Kidney (tissue), 14 donors: ENCODE results near the gene ARHGAP29. TPM values are rescaled to one million over a fixed set of nuclear protein-coding genes. Genes with fewer than 3 reads are reported as not detected.

Source experiments
- DNase-seq, 5 donors: peaks; one replicate each; pipeline ENCODE4 v3.0.0-alpha.2; 2013 to 2020
- FAIRE-seq: peaks from 2 replicates; lab custom pipeline; 2012; peaks lifted over from hg19 to GRCh38; lab: Jason Lieb, UNC
- H3K27ac ChIP-seq, 2 donors: one replicate each; pipeline ENCODE4 v1.7.0; 2013; ENCODE audit warnings: low read depth in 2 of 2, low read length in 2 of 2, inconsistent platforms in 1 of 2
- H3K27me3 ChIP-seq: one replicate; pipeline ENCODE4 v1.7.1; 2013; ENCODE audit warnings: low read length, inconsistent platforms; ENCODE audit not compliant: control insufficient read depth, insufficient read depth
- H3K36me3 ChIP-seq, 3 donors: one replicate each; pipeline versions ENCODE4 v1.7.0 to v1.7.1; 2013; ENCODE audit warnings: low read length in 3 of 3, control low read depth in 1 of 3, inconsistent platforms in 1 of 3; ENCODE audit not compliant: insufficient read depth in 3 of 3, control insufficient read depth in 2 of 3
- H3K4me1 ChIP-seq, 3 donors: one replicate each; pipeline versions ENCODE4 v1.7.0 to v1.7.1; 2013; ENCODE audit warnings: low read length in 3 of 3, inconsistent platforms in 1 of 3, low read depth in 1 of 3; ENCODE audit not compliant: control insufficient read depth in 2 of 3, insufficient read depth in 2 of 3
- H3K4me3 ChIP-seq, 3 donors: one replicate each; pipeline versions ENCODE4 v1.7.0 to v1.8.1; 2013; ENCODE audit warnings: low read length in 3 of 3, control low read depth in 1 of 3, inconsistent platforms in 1 of 3
- H3K9ac ChIP-seq, 3 donors: one replicate each; pipeline versions ENCODE4 v1.7.0 to v1.7.1; 2013; ENCODE audit warnings: low read length in 3 of 3, control low read depth in 1 of 3, inconsistent platforms in 1 of 3
- H3K9me3 ChIP-seq, 3 donors: one replicate each; pipeline versions ENCODE4 v1.7.0 to v1.7.1; 2013; ENCODE audit warnings: low read length in 3 of 3, control low read depth in 1 of 3, inconsistent platforms in 1 of 3; ENCODE audit not compliant: control insufficient read depth in 2 of 3, insufficient read depth in 1 of 3
- CTCF ChIP-seq: IDR thresholded peaks from 3 replicates; pipeline ENCODE4 v1.5.1; 2012; ENCODE audit warnings: mild to moderate bottlenecking, moderate library complexity, borderline replicate concordance; ENCODE audit not compliant: insufficient read depth; ENCODE audit errors: extremely low read depth
- intact Hi-C: fragments of 100-400 bp; cut with DNase I; formaldehyde crosslinking; loops from one replicate; pipeline ENCODE4 v1.11.1; 2022
- polyA plus RNA-seq: library from polyadenylated mRNA; stranded (reverse); fragments of 350-450 nt; fragmentation: Illumina TruSeq; extraction: RNeasy Lipid Tissue Mini Kit (QIAGEN cat#74804); gene quantifications from one replicate; pipeline ENCODE4 v1.2.3, GENCODE V29; 2014; ENCODE audit warnings: low read depth, low replicate concordance; ENCODE audit not compliant: insufficient read depth
- total RNA-seq: library from RNA; stranded (reverse); fragmentation: NEBNext Ultra II Directional; extraction: Animal tissue kit (Norgen Biotek cat#: 25700); gene quantifications from one replicate; pipeline ENCODE4 v1.2.1, GENCODE V29; 2021
- donor health status: control.
- donor health status: control.
- donor health status: control.
- donor health status: control.
- donor health status: control.
- donor health status: DM: yes; HTN: yes; CAD: no.
- donor health status: Normal renal cell carcinoma (clear cell type).

ARHGAP29 gene
- total and polyA plus RNA-seq, 2 donors from 2014 or later = 15.9 to 145 TPM

DNA sequence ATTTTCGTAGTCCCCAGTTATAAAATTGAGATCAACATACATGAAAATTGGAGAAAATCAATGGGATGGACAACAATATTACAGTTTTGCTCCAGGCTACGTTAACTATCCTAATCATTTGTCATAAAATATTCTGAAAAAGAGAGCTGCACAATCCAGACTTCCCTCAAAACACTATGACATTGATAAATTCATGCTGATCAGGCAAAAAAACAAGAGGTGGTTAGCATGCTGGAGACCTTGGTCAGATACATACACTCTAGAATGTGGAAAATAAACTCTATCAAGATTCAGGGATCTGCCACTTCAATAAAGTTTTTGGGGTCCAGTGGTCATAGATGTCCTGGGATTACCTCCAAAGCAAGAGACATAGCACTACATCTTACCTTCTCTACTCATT lies 32.5 kb upstream of the ARHGAP29 start:
- no peak for TF ChIP-seq CTCF
- Histone ChIP-seq H3K4me1 (peaks cover 0 to 6% (median 3%) of the 10 kb centered on the region in 3 donors), H3K9me3 (no peaks in the 10 kb centered on the region), H3K9ac (no peak overlapping the region), H3K27ac (no peak overlapping the region), H3K36me3 (no peaks in the 10 kb centered on the region), H3K27me3 (no peaks in the 10 kb centered on the region), H3K4me3 (no peak overlapping the region)
- DNase-seq (no peak), FAIRE-seq (no peak)
- intact Hi-C loops = no loop called here

DNA sequence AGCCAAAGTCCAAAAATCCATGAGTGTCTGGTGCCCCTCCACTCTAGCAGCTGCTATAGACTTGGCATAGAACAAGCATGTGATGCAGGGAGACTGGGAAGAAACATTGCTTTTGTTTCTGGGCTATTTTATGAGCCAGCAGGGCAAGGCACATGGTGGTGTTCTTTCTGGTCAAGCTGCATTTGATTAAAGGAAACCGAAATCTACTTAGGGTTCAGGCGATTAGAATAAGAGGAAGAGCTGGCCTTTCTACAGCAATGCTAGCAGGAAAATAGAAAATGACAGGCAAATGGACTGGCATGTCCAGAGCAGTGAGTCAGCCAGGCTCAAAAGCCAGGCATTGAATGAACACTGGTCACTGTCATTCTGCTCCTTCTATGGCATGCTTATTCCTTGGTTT lies 28.5 kb upstream of the ARHGAP29 start:
- no peak overlapping the region for H3K9ac ChIP-seq
- FAIRE-seq (no peak), DNase-seq (no peak)
- H3K9me3 ChIP-seq = no peaks in the 10 kb centered on the region
- intact Hi-C loops = no loop called here
- H3K27ac ChIP-seq = no peak overlapping the region
- H3K4me1 ChIP-seq = peaks cover 0 to 6% (median 3%) of the 10 kb centered on the region in 3 donors
- H3K36me3 ChIP-seq = no peaks in the 10 kb centered on the region
- TF ChIP-seq CTCF = no peak
- H3K4me3 ChIP-seq = no peak overlapping the region
- no peaks in the 10 kb centered on the region for H3K27me3 ChIP-seq

DNA sequence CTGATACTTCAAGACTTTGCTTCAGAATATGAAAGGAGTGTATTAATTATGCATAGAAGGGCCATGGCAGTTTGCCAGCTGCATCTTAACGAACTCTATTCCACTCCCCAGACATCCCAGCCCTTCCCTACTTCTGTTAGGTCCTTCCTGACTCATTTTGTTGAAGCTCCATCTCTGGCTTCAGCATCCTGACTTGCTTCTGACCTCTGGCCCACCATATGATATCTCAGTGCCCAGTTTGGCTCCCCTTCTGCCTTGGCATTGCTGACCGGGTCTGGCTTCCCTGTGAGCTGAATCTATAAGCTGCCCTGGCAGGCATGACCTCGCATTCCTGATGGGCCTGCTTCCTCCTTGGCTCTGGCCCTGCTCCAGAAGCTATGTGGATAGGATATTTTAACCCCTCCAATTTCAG lies 27.6 kb upstream of the ARHGAP29 start:
- Histone ChIP-seq H3K9me3 (no peaks in the 10 kb centered on the region), H3K36me3 (no peaks in the 10 kb centered on the region), H3K9ac (no peak overlapping the region), H3K4me1 (peaks cover 0 to 6% (median 3%) of the 10 kb centered on the region in 3 donors), H3K27me3 (no peaks in the 10 kb centered on the region), H3K4me3 (no peak overlapping the region), H3K27ac (no peak overlapping the region)
- DNase-seq (no peak), FAIRE-seq (no peak)
- intact Hi-C loops = no loop called here
- no peak for TF ChIP-seq CTCF
